HG03045 (cell line): Measurements from ENCODE around the gene EPG5.
"Not testable (repeated sequence)": the region's sequence is repeated elsewhere in the genome, so short reads cannot be mapped to it uniquely, and the experiment has no call there.

ENCODE experiments used
- ATAC-seq: cut with Tn5 transposase; IDR thresholded peaks from one replicate; pipeline ENCODE4 v1.9.1; 2021; ENCODE audit warnings: mild to moderate bottlenecking, moderate library complexity; ENCODE audit not compliant: unreplicated experiment

EPG5 gene

DNA sequence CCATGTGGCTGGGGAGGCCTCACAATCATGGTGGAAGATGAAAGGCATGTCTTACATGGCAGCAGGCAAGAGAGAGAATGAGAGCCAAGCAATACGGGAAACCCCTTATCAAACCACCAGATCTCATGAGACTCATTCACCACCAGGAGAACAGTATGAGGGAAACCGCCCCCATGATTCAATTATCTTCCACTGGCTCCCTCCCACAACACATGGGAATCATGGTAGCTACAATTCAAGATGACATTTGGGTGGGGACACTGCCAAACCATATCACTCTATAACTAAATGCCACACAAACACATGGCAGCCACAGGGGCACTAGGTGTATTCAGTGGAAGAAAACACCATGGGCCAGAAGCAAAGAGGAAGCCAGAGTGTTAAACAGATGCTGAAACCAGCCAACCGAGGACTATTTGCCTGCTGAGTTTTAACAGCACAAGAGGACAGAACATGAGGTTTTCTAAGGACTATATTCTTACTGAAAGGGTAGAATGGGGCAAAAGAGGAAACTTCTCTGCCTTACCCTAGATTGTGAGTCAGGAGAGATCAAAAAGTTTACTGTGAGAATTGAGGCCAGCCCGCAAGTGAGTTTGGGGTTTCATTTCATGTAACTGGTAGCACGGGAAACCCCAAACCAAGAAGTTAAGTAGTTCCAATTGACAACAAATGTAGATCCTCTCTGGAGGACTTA lies 92.5 kb downstream of the EPG5 start:
- peak; percentile 93 for ATAC-seq

- ATAC-seq: no peak
Observed at GRCh38 chr18:45871431-45872084, 95.6 kb downstream of the EPG5 start.

DNA sequence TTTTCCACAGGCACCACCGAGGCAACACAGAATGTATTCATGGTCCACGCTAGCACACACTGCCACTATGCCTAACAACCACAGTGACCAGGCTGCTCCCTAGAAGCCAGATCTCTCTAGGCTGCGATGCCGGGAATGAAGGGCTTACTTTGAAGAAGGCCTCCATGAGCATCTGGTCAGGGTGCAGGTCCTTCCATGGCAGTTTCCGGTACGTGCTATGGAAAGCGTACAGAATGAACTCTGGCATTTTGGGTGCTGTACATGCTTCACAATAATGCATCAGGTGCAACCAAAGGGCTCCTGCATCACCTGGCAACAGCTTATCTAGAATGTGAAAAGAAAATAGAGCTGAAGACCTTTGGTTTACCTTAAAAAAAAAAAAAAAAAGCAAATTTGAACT lies 96.7 kb downstream of the EPG5 start:
- no peak for ATAC-seq

GRCh38 chr18:45865466-45865865 lies 101.7 kb downstream of the EPG5 start:
- ATAC-seq: no peak

DNA sequence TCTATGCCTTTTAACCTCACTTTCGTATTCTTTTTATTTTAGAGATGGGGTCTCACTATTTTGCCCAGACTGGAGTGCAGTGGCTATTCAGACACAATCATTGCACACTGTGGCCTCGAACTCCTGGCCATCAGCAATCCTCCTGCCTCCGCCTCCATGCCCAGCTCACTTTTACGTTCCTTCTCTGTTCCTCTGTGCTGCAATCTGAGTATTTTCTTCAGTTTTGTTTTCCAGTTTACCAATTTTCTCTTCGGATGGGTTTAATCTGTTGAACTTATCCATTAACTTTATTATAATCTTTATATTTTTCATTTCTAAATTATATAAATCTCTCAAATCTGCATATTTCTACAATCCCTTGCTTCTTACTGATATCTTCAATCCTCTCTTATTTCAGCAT lies 103.0 kb downstream of the EPG5 start:
- ATAC-seq: no peak

- ATAC-seq: no peak
Observed at GRCh38 chr18:45863469-45863868, 103.7 kb downstream of the EPG5 start.

GRCh38 chr18:45861926-45862325 lies 105.2 kb downstream of the EPG5 start:
- no peak for ATAC-seq

- no peak for ATAC-seq
Observed at GRCh38 chr18:45860971-45861370, 106.2 kb downstream of the EPG5 start.

- no peak for ATAC-seq
Observed at GRCh38 chr18:45860492-45860891, 106.6 kb downstream of the EPG5 start.

- ATAC-seq: no peak
Observed at GRCh38 chr18:45859334-45859733, 107.8 kb downstream of the EPG5 start.

- no peak for ATAC-seq
Observed at GRCh38 chr18:45856531-45856930, 110.6 kb downstream of the EPG5 start.

GRCh38 chr18:45854036-45854586 lies 113.0 kb downstream of the EPG5 start:
- ATAC-seq: no peak

- no peak for ATAC-seq
Observed at GRCh38 chr18:45852631-45853030, 114.5 kb downstream of the EPG5 start.

DNA sequence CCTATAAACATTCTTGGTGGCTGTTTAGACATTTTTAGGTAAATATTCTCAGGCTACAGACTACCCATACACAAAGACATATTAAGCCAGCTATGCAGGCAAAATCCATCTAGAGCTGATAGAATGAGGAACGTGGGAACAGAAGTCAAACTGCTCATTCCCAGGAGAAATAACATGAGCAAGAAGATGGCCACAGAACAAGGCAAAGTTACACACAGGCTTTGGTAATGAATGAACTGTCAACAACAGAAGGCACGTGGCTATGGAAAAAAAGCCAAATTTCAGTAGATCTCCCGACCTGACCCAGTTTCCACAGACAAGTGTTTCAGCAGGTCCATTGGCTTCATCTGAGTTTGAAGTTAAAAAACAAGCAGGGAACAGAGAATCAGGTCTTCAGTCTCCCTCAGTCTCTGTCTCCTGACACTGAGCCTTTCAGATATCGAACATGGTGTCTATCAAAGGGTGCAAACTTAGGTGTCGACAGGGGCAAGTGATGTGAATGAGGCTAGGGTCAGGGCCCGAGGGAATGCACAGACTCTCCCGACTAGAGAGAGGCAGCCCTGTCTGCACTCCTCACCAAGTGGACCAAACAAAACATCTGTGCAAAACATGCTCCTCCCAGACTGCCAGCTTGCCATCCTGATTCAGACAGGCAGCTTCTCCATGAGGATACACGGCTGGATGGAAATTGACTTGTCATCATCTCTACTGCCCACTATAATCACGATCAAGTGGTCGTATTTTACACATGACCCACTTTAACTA lies 115.8 kb downstream of the EPG5 start:
- no peak for ATAC-seq

DNA sequence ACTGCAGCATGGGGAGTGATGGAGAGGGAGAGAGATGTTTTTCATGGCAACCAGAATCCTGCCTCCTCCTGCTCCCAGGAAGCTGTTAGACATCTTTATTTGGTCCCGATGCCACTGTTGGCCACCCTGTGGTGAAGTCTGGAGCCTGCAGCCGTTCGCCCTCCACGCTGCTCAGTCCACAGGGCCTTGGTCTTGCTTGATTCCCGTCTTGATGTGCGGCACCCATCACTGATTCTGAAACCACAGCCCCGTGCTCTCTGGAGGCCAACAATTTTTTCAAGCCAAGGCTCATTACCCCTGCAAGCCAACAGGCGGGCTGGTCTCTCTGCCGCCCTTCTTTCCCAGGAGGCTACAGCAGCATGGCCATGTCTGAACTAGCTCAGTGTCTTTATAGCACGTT lies 117.1 kb downstream of the EPG5 start:
- ATAC-seq: no peak

- ATAC-seq: no peak
Observed at GRCh38 chr18:45849529-45849928, 117.6 kb downstream of the EPG5 start.

GRCh38 chr18:45848643-45849042 lies 118.5 kb downstream of the EPG5 start:
- ATAC-seq: not testable (repeated sequence)

DNA sequence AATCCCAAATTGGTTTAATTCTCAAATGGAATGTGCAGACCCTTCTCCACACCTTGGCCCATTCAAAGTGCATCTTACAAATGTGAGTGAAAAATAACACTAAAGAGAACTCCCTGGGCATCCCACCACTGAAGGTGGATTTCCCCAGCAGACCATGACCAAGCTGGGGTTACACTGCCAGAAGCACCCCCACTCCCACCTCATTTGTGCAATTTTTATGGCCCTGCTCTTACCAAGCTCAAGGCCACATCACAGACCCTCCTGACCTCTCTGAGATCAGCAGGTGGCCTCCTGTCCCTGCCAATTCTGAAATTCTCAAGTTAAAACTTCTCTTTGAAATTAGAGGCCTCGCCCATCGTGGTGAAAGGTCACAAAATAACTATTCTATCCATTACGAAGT lies 120.0 kb downstream of the EPG5 start:
- no peak for ATAC-seq

- ATAC-seq: no peak
Observed at GRCh38 chr18:45845410-45845809, 121.7 kb downstream of the EPG5 start.

GRCh38 chr18:45844938-45845337 lies 122.2 kb downstream of the EPG5 start:
- no peak for ATAC-seq

GRCh38 chr18:45843019-45843418 lies 124.1 kb downstream of the EPG5 start:
- no peak for ATAC-seq
